T follicular helper cell (primary cell): Measurements from ENCODE around the gene SLC7A9.
"Not testable (repeated sequence)": the region's sequence is repeated elsewhere in the genome, so short reads cannot be mapped to it uniquely, and the experiment has no call there.

Source experiments
- DNase-seq: peaks from one replicate; pipeline ENCODE4 v3.0.0-alpha.2; 2020; ENCODE audit warnings: low read depth

SLC7A9 gene

DNA sequence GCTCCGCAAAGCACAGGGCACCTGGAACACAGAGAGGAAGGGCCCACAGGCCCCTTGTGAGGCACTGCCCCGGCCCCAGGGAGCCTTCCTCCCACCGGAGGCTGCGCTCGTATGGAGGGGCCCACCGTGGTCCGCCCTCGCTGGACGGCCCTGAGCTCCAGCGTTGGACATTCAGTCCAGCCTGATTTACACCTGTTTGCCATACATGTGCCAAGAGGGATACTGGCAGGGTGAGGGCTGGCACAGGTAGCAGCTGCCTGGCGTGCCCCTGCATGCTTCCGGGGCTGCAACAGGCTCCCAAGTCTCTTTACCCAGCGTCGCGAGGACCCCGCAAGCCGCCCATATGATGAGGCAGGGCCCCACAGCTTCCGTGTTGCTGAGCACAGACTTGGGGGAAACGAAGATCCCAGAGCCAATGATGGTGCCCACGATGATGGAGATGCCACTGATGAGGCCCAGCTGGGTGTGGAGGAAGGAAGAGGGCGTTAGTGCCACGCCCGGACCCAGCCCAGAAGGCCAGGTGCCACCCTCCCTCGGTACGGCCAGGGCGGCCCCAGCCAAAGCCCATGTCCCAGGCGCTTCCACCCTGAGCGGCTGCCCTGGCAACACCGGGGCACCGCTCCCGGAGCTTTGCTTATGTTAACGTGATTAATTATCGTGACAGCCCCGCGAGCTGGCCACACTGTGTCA is 5.1 kb downstream of the SLC7A9 start:
- no peak for DNase-seq

DNA sequence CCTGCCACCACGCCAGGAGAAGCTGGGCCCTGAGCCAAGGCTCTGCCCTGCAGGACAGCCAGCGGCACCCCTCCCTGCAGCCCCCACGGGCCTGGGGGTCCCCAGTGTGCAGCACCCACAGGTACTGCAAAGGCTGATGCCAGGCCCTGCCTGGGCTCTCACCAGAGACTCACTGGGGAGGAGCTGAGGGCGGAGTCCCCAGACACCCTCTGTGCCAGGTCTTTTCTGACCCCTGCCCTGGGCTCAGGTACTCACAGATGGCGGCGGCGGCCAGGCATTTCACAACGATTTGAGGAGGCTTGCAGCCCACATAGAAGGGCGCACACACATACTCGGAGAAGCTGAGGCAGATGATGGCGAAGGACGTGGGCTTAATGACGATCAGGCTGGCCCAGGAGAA is 5.7 kb downstream of the SLC7A9 start:
- DNase-seq, result no peak

GRCh38 chr19:32863301-32863700 is 6.3 kb downstream of the SLC7A9 start:
- DNase-seq, result no peak

DNA sequence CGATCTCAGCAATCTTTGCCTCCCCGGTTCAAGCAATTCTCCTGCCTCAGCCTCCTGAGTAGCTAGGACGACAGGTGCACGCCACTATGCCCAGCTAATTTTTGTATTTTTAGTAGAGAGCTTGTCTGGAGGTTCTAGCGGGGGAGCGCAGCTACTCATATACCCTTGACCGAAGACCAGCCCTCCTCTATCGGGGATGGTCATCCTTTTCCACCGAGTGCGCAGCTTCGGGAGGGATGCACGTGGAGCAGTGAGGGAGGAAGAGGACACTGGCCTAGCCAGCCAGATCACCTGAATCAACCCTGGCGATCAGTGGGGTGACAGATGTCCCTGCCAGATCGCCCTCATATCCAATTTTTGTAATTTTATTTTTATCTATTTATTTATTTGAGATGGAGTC is 6.8 kb downstream of the SLC7A9 start:
- no peak for DNase-seq

GRCh38 chr19:32862173-32862572 is 7.4 kb downstream of the SLC7A9 start:
- DNase-seq, result no peak

DNA sequence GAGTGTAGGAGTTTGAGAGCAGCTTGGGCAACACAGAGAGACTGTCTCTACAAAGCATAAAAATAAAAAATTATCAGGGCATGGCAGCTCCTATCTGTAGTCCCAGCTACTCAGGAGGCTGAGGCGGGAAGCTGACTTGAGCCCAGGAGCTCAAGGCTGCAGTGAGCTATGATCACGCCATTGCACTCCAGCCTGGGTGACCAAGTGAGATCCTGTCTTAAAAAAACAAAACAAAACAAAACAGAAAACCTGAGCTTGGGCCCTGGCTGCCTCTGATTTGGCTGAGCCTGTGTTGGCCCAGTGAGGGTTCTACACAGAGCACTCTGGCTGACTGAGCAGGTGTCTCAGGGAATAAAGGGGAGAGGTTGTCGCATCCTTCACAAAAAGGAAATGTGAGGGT is 8.0 kb downstream of the SLC7A9 start:
- no peak for DNase-seq

DNA sequence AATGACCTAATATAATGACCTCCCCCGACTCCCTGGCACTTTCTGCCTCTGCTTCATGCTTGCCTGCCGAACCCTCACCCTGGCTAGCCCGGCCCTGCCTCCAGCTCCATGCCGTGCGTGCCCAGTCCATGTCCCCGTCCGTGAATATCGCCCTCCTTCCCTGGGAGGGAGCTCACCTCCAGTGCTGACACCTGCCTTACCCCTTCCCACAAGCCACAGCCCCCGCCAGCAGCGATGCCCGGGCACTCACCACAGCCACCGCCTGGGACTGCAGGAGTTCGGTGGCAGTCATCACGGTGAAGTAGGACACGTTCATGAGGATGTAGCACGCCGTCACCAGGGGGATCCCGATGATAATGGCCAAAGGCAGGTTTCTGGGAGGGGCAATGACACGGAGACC is 10.0 kb downstream of the SLC7A9 start:
- DNase-seq, result no peak

GRCh38 chr19:32858559-32858958 is 11.0 kb downstream of the SLC7A9 start:
- no peak for DNase-seq

- DNase-seq, result no peak
Measured at GRCh38 chr19:32858155-32858554, 11.4 kb downstream of the SLC7A9 start.

DNA sequence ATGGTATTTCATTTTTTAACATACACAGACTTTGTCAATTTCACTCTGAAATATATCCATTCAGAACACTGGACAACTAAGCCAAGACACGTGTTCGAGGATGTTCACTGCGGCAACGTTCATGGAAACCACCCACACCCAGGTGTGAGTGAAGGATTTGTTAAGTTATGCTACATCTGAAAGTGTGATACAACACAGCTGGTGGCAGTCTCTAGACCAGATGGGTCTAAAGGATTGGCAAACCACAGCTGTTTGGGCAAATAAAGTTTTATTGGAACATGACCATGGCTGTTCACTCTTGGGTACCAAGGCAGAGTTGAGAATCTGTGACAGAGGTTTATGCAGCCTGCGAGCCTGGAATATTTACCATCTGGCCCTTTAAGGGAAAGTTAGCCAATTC is 12.0 kb downstream of the SLC7A9 start:
- no peak for DNase-seq

GRCh38 chr19:32856818-32857217 is 12.7 kb downstream of the SLC7A9 start:
- not testable (repeated sequence) for DNase-seq

DNA sequence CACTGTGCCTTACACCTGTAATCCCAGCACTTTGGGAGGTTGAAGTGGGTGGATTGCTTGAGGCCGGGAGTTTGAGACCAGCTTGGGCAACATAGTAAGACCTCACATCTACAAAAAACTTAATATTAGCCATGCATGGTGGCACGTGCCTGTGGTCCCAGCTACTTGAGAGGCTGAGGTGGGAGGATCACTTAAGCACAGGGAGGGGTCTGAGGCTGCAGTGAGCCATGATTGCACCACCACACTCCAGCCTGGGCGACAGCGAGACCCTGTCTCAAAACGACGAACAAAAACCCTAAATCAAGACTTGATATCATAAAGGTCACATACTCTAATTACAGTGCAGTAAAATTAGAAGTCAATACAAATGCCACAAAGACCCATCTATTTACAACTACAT is 17.4 kb downstream of the SLC7A9 start:
- no peak for DNase-seq

- not testable (repeated sequence) for DNase-seq
Measured at GRCh38 chr19:32848035-32848434, 21.5 kb downstream of the SLC7A9 start.

- DNase-seq, result no peak
Measured at GRCh38 chr19:32843716-32844245, 25.8 kb downstream of the SLC7A9 start.

DNA sequence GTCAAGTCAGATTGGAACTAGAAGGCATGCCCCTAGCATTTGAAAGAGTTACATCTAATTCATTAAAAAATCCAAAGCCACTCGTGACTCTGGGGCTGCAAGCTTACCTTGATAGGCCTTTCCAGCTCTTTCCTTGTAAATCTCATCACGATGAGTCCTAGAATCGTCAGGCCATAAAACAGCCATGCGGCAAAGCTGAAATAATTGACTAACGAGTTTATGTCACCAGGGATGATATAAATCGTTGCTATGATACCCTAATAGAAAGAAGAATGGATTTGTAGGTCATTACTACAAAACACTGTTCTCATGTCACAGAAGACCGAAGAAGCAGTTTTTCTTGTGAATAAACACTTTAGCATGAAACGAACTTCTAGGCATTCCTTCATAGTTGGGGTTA is 27.5 kb downstream of the SLC7A9 start:
- no peak for DNase-seq

DNA sequence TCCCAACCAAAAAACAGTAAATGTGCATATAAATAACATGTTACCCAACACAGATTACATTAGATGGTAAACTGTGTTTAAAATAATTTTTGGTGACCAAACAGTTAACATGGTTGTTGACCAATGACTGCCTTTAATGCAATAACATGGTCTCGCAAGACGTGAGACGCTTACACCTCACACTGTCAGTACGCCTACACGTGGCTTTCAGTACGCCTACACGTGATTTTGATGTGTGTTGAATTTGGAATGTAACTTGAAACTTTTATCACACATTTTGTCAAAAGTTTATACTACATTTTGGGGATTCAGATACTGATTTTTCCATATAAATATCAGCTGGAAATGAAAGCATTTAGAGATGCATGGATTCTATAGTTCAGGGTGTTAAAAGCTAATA is 32.0 kb downstream of the SLC7A9 start:
- no peak for DNase-seq

GRCh38 chr19:32833388-32833787 is 36.2 kb downstream of the SLC7A9 start:
- DNase-seq, result not testable (repeated sequence)

DNA sequence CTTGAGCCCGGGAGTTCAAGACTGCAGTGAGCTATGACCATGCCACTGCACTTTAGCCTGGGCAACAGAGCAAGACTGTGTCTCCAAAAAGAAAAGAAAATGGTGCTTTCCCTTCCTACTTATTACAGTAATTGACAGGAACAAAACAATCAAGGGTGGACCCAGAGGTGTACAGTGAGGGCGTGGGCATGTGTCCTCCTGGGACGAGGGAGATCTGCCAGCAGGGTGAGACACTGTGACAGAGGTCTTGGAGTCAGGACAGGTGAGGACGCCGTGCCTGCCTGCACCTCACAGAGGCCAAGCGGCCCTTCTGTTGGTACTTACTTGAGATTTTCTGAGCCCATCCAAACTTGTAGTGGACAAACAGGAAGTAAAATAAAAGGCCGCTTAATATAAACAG is 36.7 kb downstream of the SLC7A9 start:
- DNase-seq, result not testable (repeated sequence)

- DNase-seq, result not testable (repeated sequence)
Measured at GRCh38 chr19:32832094-32832493, 37.5 kb downstream of the SLC7A9 start.

DNA sequence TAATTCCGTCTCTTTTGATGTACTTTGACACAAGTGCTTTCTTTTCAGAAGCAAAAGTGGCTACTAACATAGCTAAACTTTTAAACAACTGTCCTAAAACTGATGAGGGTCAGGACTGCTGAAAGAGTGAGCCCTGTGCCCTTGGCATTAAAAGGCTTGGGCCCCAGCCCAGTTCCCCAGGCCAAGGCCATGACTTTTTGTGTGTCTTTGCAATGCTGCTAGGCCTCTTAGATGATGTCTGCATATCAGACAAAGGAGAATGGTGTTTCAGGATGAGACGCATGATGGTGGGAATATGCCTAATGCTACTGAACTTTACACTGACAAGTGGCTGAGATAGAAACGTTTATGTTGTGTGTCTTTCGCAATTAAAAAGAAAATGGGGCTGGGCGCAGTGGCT is 38.0 kb downstream of the SLC7A9 start:
- DNase-seq, result no peak

- no peak for DNase-seq
Measured at GRCh38 chr19:32830231-32831014, 39.1 kb downstream of the SLC7A9 start.

GRCh38 chr19:32829345-32829896 is 40.1 kb downstream of the SLC7A9 start:
- DNase-seq, result no peak
